ACHN (cell line): ENCODE results near the gene DSTN.

ENCODE experiments used
- DNase-seq: peaks from one replicate; pipeline ENCODE4 v3.0.0-alpha.2; 2015
- in situ Hi-C: cut with HindIII; loops from 2 replicates; pipeline ENCODE4 v1.10.0; 2017; ENCODE audit warnings: low sequenced_read_pairs, low pct_ligation_motif_present, low pct_unique_long_range_greater_than_20kb

Gene DSTN

GRCh38 chr20:17569616-17570346 lies at the start of gene DSTN:
DSTN (plus strand) TSS chr20:17570075; CDS start chr20:17570209, 134 bp downstream.
- peak; percentile 93 for DNase-seq
- in situ Hi-C loops, result no loop called here

- no peak for DNase-seq
- in situ Hi-C loops, result no loop called here
Measured at GRCh38 chr20:17520583-17520982, 49.3 kb upstream of the DSTN start.

- DNase-seq, result no peak
- in situ Hi-C loops, result no loop called here
Measured at GRCh38 chr20:17522528-17522927, 47.3 kb upstream of the DSTN start.

GRCh38 chr20:17523326-17523725 lies 46.5 kb upstream of the DSTN start:
- no peak for DNase-seq
- in situ Hi-C loops, result no loop called here

- no peak for DNase-seq
- in situ Hi-C loops, result no loop called here
Measured at GRCh38 chr20:17524560-17524959, 45.3 kb upstream of the DSTN start.

GRCh38 chr20:17525132-17525531 lies 44.7 kb upstream of the DSTN start:
- in situ Hi-C loops, result no loop called here
- no peak for DNase-seq

- in situ Hi-C loops, result no loop called here
- DNase-seq, result peak; percentile 23
Measured at GRCh38 chr20:17525650-17526049, 44.2 kb upstream of the DSTN start.

GRCh38 chr20:17529586-17529985 lies 40.3 kb upstream of the DSTN start:
- no peak for DNase-seq
- in situ Hi-C loops, result no loop called here

- DNase-seq, result no peak
- in situ Hi-C loops, result no loop called here
Measured at GRCh38 chr20:17530153-17530552, 39.7 kb upstream of the DSTN start.

GRCh38 chr20:17530716-17531664 lies 38.9 kb upstream of the DSTN start, which contains the start of gene BFSP1:
BFSP1 (minus strand) TSS chr20:17531379; CDS start chr20:17531329, 50 bp downstream.
- in situ Hi-C loops, result no loop called here
- DNase-seq, result peak; percentile 54

- no peak for DNase-seq
- in situ Hi-C loops, result no loop called here
Measured at GRCh38 chr20:17531665-17532025, 38.2 kb upstream of the DSTN start.

GRCh38 chr20:17533396-17533795 lies 36.5 kb upstream of the DSTN start:
- DNase-seq, result peak; percentile 35
- in situ Hi-C loops, result no loop called here

- DNase-seq, result no peak
- in situ Hi-C loops, result no loop called here
Measured at GRCh38 chr20:17534077-17534476, 35.8 kb upstream of the DSTN start.

GRCh38 chr20:17536944-17537444 lies 32.9 kb upstream of the DSTN start:
- DNase-seq, result peak; percentile 74
- in situ Hi-C loops, result no loop called here

GRCh38 chr20:17537959-17538358 lies 31.9 kb upstream of the DSTN start:
- in situ Hi-C loops, result no loop called here
- DNase-seq, result no peak

GRCh38 chr20:17538517-17539170 lies 31.2 kb upstream of the DSTN start:
- in situ Hi-C loops, result no loop called here

GRCh38 chr20:17541596-17541995 lies 28.3 kb upstream of the DSTN start:
- DNase-seq, result no peak
- in situ Hi-C loops, result no loop called here

More at GRCh38 chr20:17538517-17539170, 31.2 kb upstream of the DSTN start:
- peak; percentile 67 for DNase-seq

- in situ Hi-C loops, result no loop called here
- no peak for DNase-seq
Measured at GRCh38 chr20:17541996-17542395, 27.9 kb upstream of the DSTN start.

- in situ Hi-C loops, result no loop called here
Measured at GRCh38 chr20:17542481-17542880, 27.4 kb upstream of the DSTN start.

More at GRCh38 chr20:17542481-17542880, 27.4 kb upstream of the DSTN start:
- DNase-seq, result no peak
